AG04449 (cell line): ENCODE data around the gene SLC20A1.

Source experiments
- CTCF ChIA-PET: fragments of 350-600 bp; formaldehyde crosslinking; extraction: SDS; loops from one replicate; lab custom pipeline; 2021; ENCODE audit warnings: antibody characterized with exemption; lab: Yijun Ruan, JAX
- POLR2A ChIA-PET: fragments of 400-600, 350-600 bp; formaldehyde crosslinking; extraction: SDS; loops from one replicate; lab custom pipeline; 2020; ENCODE audit warnings: antibody characterized with exemption, inconsistent platforms; lab: Yijun Ruan, JAX
- DNase-seq: peaks from one replicate; pipeline ENCODE4 v3.0.0-alpha.2; 2010; ENCODE audit warnings: low read depth, low spot score
- H3K4me3 ChIP-seq: 2 replicates; pipeline ENCODE4 v1.5.1; 2011; ENCODE audit warnings: low read depth, mild to moderate bottlenecking, control low read depth, low read length
- TF ChIP-seq, protein P1 (sequence below): IDR thresholded peaks from one replicate; pipeline ENCODE4 v1.5.1; 2011; ENCODE audit warnings: mild to moderate bottlenecking, moderate library complexity, low read length, control low read depth, inconsistent platforms; ENCODE audit not compliant: insufficient read depth; ENCODE audit errors: missing control alignments

Gene SLC20A1

GRCh38 chr2:112629823-112630222, 15.9 kb upstream of the SLC20A1 start:
- no peak for DNase-seq
- CTCF ChIA-PET: interaction anchor here (1.0 to 11.3 kb wide), 4 partner anchors 7 to 98 kb away, joined by 3 to 206 read pairs (median 70); partner anchors contain the start of gene SLC20A1
- POLR2A ChIA-PET: interaction anchor here (10.7 kb wide), 1 partner anchor 17 kb away, joined by 102 read pairs; the partner anchor contains the start of gene SLC20A1
- TF ChIP-seq, protein P1, sequence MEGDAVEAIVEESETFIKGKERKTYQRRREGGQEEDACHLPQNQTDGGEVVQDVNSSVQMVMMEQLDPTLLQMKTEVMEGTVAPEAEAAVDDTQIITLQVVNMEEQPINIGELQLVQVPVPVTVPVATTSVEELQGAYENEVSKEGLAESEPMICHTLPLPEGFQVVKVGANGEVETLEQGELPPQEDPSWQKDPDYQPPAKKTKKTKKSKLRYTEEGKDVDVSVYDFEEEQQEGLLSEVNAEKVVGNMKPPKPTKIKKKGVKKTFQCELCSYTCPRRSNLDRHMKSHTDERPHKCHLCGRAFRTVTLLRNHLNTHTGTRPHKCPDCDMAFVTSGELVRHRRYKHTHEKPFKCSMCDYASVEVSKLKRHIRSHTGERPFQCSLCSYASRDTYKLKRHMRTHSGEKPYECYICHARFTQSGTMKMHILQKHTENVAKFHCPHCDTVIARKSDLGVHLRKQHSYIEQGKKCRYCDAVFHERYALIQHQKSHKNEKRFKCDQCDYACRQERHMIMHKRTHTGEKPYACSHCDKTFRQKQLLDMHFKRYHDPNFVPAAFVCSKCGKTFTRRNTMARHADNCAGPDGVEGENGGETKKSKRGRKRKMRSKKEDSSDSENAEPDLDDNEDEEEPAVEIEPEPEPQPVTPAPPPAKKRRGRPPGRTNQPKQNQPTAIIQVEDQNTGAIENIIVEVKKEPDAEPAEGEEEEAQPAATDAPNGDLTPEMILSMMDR: no peak
- H3K4me3 ChIP-seq: no peak overlapping the region

DNA sequence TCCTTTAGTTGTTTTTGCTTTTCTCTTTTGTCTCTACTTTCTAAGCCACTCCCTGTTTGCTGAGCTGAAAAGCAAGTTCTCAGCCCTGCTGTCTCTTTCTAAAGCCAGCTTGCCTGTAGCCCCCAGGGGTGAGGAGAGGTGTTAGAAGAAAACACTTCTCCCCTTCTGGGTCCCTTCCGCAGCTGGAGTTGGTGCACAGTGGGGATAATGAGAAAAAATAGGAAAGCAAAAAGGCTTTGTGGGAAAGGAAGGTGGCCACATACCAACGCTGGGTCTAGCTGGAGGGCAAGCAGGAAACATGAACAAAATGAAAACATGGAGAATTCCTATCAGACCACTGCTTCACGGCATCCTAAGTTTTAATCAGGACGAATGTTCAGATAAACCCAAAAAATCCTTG, 15.5 kb upstream of the SLC20A1 start:
- ChIA-PET POLR2A (interaction anchor here (10.7 kb wide), 1 partner anchor 16 kb away, joined by 102 read pairs; the partner anchor contains the start of gene SLC20A1), CTCF (interaction anchor here (1.6 to 11.3 kb wide), 3 partner anchors 14 to 97 kb away, joined by 7 to 206 read pairs (median 133); partner anchors contain the start of gene SLC20A1)
- H3K4me3 ChIP-seq: no peak overlapping the region
- DNase-seq: no peak
- TF ChIP-seq, protein P1: no peak

DNA sequence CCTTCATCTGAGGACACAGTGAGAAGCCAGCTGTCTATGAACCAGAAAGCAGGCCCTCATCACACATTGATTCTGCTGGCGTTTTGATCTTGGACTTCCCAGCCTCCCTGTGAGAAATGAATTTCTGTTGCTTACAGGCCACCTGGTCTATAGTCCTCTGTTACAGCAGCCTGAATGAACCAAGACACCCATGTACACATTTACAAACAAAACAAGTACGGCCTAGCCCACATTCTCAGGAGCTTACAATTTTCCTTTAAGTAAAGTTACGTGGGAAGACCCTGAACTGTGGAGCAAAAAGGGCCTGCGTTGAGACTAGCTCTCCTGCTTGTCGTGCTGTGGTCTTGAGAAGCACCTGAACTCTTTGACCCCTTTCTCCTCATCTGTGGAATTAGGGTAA, 12.0 kb upstream of the SLC20A1 start:
- DNase-seq: no peak
- CTCF ChIA-PET: interaction anchor here (2.3 to 11.3 kb wide), 3 partner anchors 9 to 33 kb away, joined by 10 to 133 read pairs (median 10); partner anchors contain the start of gene SLC20A1
- TF ChIP-seq, protein P1: no peak

DNA sequence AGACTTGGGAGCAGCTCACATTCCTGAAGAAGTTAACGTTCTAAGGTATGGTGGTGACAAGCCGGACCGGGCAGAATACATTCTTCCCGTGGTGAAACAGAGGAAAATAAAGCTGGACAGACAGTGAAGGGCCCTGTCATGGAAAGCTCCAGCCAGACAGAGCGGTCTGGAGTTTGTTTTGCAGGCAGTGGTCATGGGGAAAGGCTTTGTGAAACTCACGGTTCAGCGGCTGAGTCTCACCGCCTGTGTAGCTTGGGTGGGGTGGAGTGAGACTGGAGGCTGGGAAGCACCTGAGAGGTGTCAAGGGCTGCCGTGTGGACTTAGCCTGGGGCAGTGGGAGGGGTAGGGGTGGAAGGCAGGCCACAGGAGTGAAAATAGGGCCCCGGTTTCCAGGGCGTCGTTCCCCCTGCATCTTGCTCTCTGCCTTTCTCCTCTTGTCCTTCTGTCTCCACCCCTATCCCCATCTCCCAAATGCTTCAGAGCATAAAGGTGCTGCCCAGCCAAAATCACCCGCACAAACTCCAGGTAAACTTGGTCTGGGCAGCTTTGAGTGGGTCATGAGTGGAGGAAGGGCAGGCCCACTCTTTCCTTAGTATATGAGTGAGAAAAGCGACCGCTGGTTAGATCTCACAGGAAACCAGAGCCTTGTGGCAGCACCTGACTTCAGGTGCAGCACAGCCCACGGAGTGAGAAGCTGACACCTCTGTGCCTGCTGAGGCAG, 11.4 kb upstream of the SLC20A1 start:
- CTCF ChIA-PET: interaction anchor here (1.9 to 11.3 kb wide), 3 partner anchors 10 to 34 kb away, joined by 5 to 133 read pairs (median 10); partner anchors contain the start of gene SLC20A1
- POLR2A ChIA-PET: no interaction called here
- TF ChIP-seq, protein P1: no peak
- no peak overlapping the region for H3K4me3 ChIP-seq
- no peak for DNase-seq

More for the DNA sequence above, 12.0 kb upstream of the SLC20A1 start:
- H3K4me3 ChIP-seq: no peak overlapping the region
- POLR2A ChIA-PET: no interaction called here

DNA sequence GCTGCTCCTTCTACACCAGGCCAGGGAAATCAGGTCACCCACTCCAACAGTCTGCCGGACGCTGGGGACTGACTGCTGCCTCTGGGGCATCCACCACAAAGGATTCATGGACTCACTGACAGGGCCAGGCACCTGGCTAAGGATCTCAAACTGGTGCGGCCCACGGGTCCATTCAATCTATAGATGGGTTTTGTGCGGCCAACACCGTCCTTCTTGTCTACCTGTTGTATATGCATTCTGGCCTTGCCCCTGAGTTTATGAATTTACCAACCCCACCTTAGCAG, 10.9 kb upstream of the SLC20A1 start:
- no peak overlapping the region for H3K4me3 ChIP-seq
- no peak for DNase-seq
- POLR2A ChIA-PET: no interaction called here
- CTCF ChIA-PET: interaction anchor here (1.5 to 11.3 kb wide), 4 partner anchors 9 to 92 kb away, joined by 4 to 133 read pairs (median 8); partner anchors contain the start of gene SLC20A1
- TF ChIP-seq, protein P1: no peak

DNA sequence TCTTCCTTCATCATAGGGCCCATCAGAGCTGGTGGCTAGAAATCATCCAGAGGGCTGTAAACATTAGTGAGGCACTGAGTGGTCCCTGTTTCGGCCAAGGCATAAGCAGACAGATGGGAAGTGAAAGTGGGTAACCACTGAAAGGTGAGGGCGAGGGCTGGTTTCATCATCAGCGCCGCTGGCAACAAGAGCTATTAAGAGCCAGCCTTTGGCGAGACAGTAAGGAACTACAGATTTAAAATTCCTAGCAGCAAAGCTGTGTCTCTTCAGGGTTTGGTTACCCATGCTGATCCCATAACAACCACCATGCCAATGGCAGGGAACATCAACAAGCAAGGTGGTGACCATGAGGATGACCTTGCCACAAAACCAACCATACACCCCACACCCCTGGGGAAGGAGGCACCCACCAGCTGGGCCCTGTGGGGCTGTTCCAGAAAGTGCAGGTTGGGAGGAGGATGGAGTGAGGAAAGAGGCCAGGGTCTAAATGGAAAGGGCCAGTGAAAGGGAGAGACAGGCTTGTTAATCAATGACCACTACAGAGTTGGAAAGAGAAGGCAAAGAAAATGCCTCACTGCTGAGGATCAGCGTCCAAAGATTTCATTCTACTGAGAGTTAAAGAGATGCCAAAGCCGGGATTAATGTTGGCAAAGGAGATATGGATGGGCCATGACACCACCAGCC, 9.0 kb upstream of the SLC20A1 start:
- POLR2A ChIA-PET: no interaction called here

More for the DNA sequence above, 9.0 kb upstream of the SLC20A1 start:
- DNase-seq: no peak
- no peak overlapping the region for H3K4me3 ChIP-seq
- CTCF ChIA-PET: interaction anchor here (0.9 to 2.6 kb wide), 2 partner anchors 7 to 11 kb away, joined by 3 to 15 read pairs; no protein-coding TSS in a partner anchor
- TF ChIP-seq, protein P1: no peak
